ENCODE results near the gene HDAC1. TPM values are rescaled to one million over a fixed set of nuclear protein-coding genes. Genes with fewer than 3 reads are reported as not detected.

Gene HDAC1
- polyA plus RNA-seq, 3 donors: 73.8 to 95.0 (median 88.7) TPM

GRCh38 chr1:32274646-32275340, 17.1 kb upstream of the HDAC1 start:
- H3K4me1 ChIP-seq (ENCODE audit: control insufficient read depth in 1 of 2, insufficient read depth in 2 of 2, low read length in 2 of 2): no peaks in the 10 kb centered on the region

GRCh38 chr1:32275424-32275823, 16.5 kb upstream of the HDAC1 start:
- 9% methylated on average over 33 of the region's 41 CpGs for WGBS (ENCODE audit: insufficient coverage)
- no peak overlapping the region for H3K4me2 ChIP-seq (replicated peaks; ENCODE audit: extremely low read depth, low read length, poor library complexity, severe bottlenecking)
- no peaks in the 10 kb centered on the region for H3K36me3 Mint-ChIP-seq

More at GRCh38 chr1:32274646-32275340, 17.1 kb upstream of the HDAC1 start:
- peak overlapping the region; percentile 16 to 42 for H3K4me3 Mint-ChIP-seq
- DNase-seq: no peak
- peak overlapping the region; percentile 29 for H2AFZ ChIP-seq (ENCODE audit: insufficient read depth, low read depth, low read length, poor library complexity, severe bottlenecking)
- 93% methylated on average over 26 of the region's 31 CpGs for WGBS (ENCODE audit: insufficient coverage)
- H3K36me3 ChIP-seq (replicated peaks in 1 of 2; ENCODE audit: control insufficient read depth in 1 of 2, insufficient read depth in 2 of 2, low read length in 2 of 2): no peaks in the 10 kb centered on the region
- TF ChIP-seq, protein P1, sequence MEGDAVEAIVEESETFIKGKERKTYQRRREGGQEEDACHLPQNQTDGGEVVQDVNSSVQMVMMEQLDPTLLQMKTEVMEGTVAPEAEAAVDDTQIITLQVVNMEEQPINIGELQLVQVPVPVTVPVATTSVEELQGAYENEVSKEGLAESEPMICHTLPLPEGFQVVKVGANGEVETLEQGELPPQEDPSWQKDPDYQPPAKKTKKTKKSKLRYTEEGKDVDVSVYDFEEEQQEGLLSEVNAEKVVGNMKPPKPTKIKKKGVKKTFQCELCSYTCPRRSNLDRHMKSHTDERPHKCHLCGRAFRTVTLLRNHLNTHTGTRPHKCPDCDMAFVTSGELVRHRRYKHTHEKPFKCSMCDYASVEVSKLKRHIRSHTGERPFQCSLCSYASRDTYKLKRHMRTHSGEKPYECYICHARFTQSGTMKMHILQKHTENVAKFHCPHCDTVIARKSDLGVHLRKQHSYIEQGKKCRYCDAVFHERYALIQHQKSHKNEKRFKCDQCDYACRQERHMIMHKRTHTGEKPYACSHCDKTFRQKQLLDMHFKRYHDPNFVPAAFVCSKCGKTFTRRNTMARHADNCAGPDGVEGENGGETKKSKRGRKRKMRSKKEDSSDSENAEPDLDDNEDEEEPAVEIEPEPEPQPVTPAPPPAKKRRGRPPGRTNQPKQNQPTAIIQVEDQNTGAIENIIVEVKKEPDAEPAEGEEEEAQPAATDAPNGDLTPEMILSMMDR (IDR thresholded peaks at IDR 0.05): no peak
- H3K27me3 Mint-ChIP-seq (ENCODE audit: low read depth in 3 of 3): peaks cover 40 to 45% (median 40%) of the 10 kb centered on the region in 3 donors
- H3K9me3 ChIP-seq (replicated peaks in 1 of 2; ENCODE audit: control insufficient read depth in 1 of 2, insufficient read depth in 1 of 2, low read length in 2 of 2): no peaks in the 10 kb centered on the region
- no peak overlapping the region for H3K9ac ChIP-seq (ENCODE audit: insufficient read depth, low read length, poor library complexity, severe bottlenecking)
- no peaks in the 10 kb centered on the region for H3K79me2 ChIP-seq (ENCODE audit: insufficient read depth, low read length)
- H3K27ac ChIP-seq (ENCODE audit: low read depth in 1 of 2, low read length in 2 of 2): no peak overlapping the region
- H3K4me2 ChIP-seq (replicated peaks; ENCODE audit: extremely low read depth, low read length, poor library complexity, severe bottlenecking): no peak overlapping the region
- peaks cover 0 to 26% of the 10 kb centered on the region in 2 donors for H3K27me3 ChIP-seq (ENCODE audit: control insufficient read depth in 2 of 2, insufficient read depth in 2 of 2, low read length in 2 of 2)
- intact Hi-C loops (cut with micrococcal nuclease): no loop called here
- H3K36me3 Mint-ChIP-seq: no peaks in the 10 kb centered on the region
- H3K9me3 Mint-ChIP-seq: peaks cover 0 to 5% (median 0%) of the 10 kb centered on the region in 7 donors
- H3K4me1 Mint-ChIP-seq: peaks cover 5% of the 10 kb centered on the region
- peak overlapping the region in 1 of 7 donors; percentile 13 for H3K27ac Mint-ChIP-seq
- H3K4me3 ChIP-seq (replicated peaks in 1 of 3; ENCODE audit: low read depth in 2 of 3, low read length in 3 of 3): no peak overlapping the region
- H4K20me1 ChIP-seq (ENCODE audit: insufficient read depth, low read length): no peaks in the 10 kb centered on the region

More at GRCh38 chr1:32275424-32275823, 16.5 kb upstream of the HDAC1 start:
- Histone ChIP-seq H3K27me3 (ENCODE audit: control insufficient read depth in 2 of 2, insufficient read depth in 2 of 2, low read length in 2 of 2) (peaks cover 0 to 26% of the 10 kb centered on the region in 2 donors), H3K4me1 (ENCODE audit: control insufficient read depth in 1 of 2, insufficient read depth in 2 of 2, low read length in 2 of 2) (no peaks in the 10 kb centered on the region), H3K4me3 (replicated peaks in 1 of 3; ENCODE audit: low read depth in 2 of 3, low read length in 3 of 3) (no peak overlapping the region), H3K36me3 (replicated peaks in 1 of 2; ENCODE audit: control insufficient read depth in 1 of 2, insufficient read depth in 2 of 2, low read length in 2 of 2) (no peaks in the 10 kb centered on the region), H2AFZ (ENCODE audit: insufficient read depth, low read depth, low read length, poor library complexity, severe bottlenecking) (peak overlapping the region; percentile 29), H3K27ac (ENCODE audit: low read depth in 1 of 2, low read length in 2 of 2) (no peak overlapping the region), H3K9ac (ENCODE audit: insufficient read depth, low read length, poor library complexity, severe bottlenecking) (no peak overlapping the region), H4K20me1 (ENCODE audit: insufficient read depth, low read length) (no peaks in the 10 kb centered on the region), H3K9me3 (replicated peaks in 1 of 2; ENCODE audit: control insufficient read depth in 1 of 2, insufficient read depth in 1 of 2, low read length in 2 of 2) (no peaks in the 10 kb centered on the region), H3K79me2 (ENCODE audit: insufficient read depth, low read length) (no peaks in the 10 kb centered on the region)
- Mint-ChIP-seq H3K4me1 (peaks cover 5% of the 10 kb centered on the region), H3K9me3 (peaks cover 0 to 5% (median 0%) of the 10 kb centered on the region in 7 donors), H3K27ac (peak overlapping the region in 1 of 7 donors; percentile 13), H3K4me3 (peak overlapping the region; percentile 16 to 59), H3K27me3 (ENCODE audit: low read depth in 3 of 3) (peaks cover 40 to 45% (median 40%) of the 10 kb centered on the region in 3 donors)
- DNase-seq: no peak
- TF ChIP-seq, protein P1 (IDR thresholded peaks at IDR 0.05): no peak
- intact Hi-C loops (cut with micrococcal nuclease): no loop called here

Data from CD14-positive monocyte (primary cell).